NT2/D1 (cell line): ENCODE measurements around the gene CD4.

Source experiments
- YY1 ChIP-seq: IDR thresholded peaks from 2 replicates; pipeline ENCODE4 v1.6.1; 2011; ENCODE audit not compliant: insufficient read length, insufficient read depth
- ZNF274 ChIP-seq: IDR thresholded peaks from 2 replicates; pipeline ENCODE4 v1.6.1; 2011; ENCODE audit warnings: mild to moderate bottlenecking, low read depth, low read length

- TF ChIP-seq ZNF274 = no peak
- no peak for TF ChIP-seq YY1
These were observed 79.1 kb downstream of the CD4 start for GRCh38 chr12:6868211-6869048.
